Neuronal stem cell (in vitro differentiated cells): ENCODE data around the gene OLIG1.

ENCODE experiments used
- DNase-seq: peaks from one replicate; pipeline ENCODE4 v3.0.0-alpha.2; 2013; ENCODE audit warnings: low spot score
- H2AFZ ChIP-seq: one replicate; pipeline ENCODE4 v1.6.1; 2013; ENCODE audit warnings: mild to moderate bottlenecking, low read length, inconsistent platforms
- H2AK5ac ChIP-seq: 2 replicates; pipeline ENCODE4 v1.6.1; 2013; ENCODE audit warnings: low read depth, mild to moderate bottlenecking, inconsistent platforms, low read length, moderate library complexity, mixed read lengths
- H2BK120ac ChIP-seq: 2 replicates; pipeline ENCODE4 v1.6.1; 2013; ENCODE audit warnings: low read depth, mild to moderate bottlenecking, inconsistent platforms, low read length, moderate library complexity, mixed read lengths
- H2BK12ac ChIP-seq: one replicate; pipeline ENCODE4 v1.6.1; 2013; ENCODE audit warnings: low read length, inconsistent platforms
- H2BK15ac ChIP-seq: 2 replicates; pipeline ENCODE4 v1.6.1; 2013; ENCODE audit warnings: mild to moderate bottlenecking, low read length, inconsistent platforms, mixed read lengths
- H2BK5ac ChIP-seq: one replicate; pipeline ENCODE4 v1.6.1; 2013; ENCODE audit warnings: inconsistent platforms, mild to moderate bottlenecking, low read length, moderate library complexity
- H3K14ac ChIP-seq: one replicate; pipeline ENCODE4 v1.6.1; 2013; ENCODE audit warnings: low read length, inconsistent platforms
- H3K18ac ChIP-seq: 2 replicates; pipeline ENCODE4 v1.6.1; 2013; ENCODE audit warnings: low read length, inconsistent platforms
- H3K23ac ChIP-seq: 2 replicates; pipeline ENCODE4 v1.6.1; 2013; ENCODE audit warnings: low read depth, mild to moderate bottlenecking, mixed read lengths, low read length, inconsistent platforms; ENCODE audit not compliant: poor library complexity
- H3K27ac ChIP-seq: replicated peaks from 3 replicates; pipeline ENCODE4 v1.5.1; 2013; ENCODE audit warnings: low read length, inconsistent platforms
- H3K27me3 ChIP-seq, 3 experiments: 2 replicates each; pipeline ENCODE4 v1.6.1; 2013; ENCODE audit warnings: low read length in 3 of 3, mild to moderate bottlenecking in 2 of 3, inconsistent platforms in 1 of 3, low read depth in 1 of 3, mixed read lengths in 1 of 3, moderate library complexity in 1 of 3; ENCODE audit not compliant: control insufficient read depth in 3 of 3, insufficient read depth in 3 of 3
- H3K36me3 ChIP-seq, 2 donors: replicated peaks in 1 of 2; 2 replicates each; pipeline ENCODE4 v1.6.1; 2013; ENCODE audit warnings: low read length in 2 of 2; ENCODE audit not compliant: control insufficient read depth in 2 of 2, insufficient read depth in 2 of 2
- H3K4ac ChIP-seq: 2 replicates; pipeline ENCODE4 v1.6.1; 2013; ENCODE audit warnings: inconsistent platforms, mild to moderate bottlenecking, low read length, moderate library complexity
- H3K4me1 ChIP-seq, 2 donors: 1 replicate in 1 of 2; 2 replicates in 1 of 2; pipeline ENCODE4 v1.6.1; 2013; ENCODE audit warnings: low read length in 2 of 2, low read depth in 1 of 2; ENCODE audit not compliant: control insufficient read depth in 2 of 2, insufficient read depth in 1 of 2
- H3K4me2 ChIP-seq: one replicate; pipeline ENCODE4 v1.6.1; 2013; ENCODE audit warnings: mild to moderate bottlenecking, low read length, inconsistent platforms; ENCODE audit not compliant: insufficient read depth, poor library complexity, severe bottlenecking
- H3K4me3 ChIP-seq, 2 donors: 2 replicates each; pipeline ENCODE4 v1.5.1; 2013; ENCODE audit warnings: low read length in 2 of 2, mild to moderate bottlenecking in 2 of 2, inconsistent platforms in 1 of 2, moderate library complexity in 1 of 2
- H3K79me1 ChIP-seq: one replicate; pipeline ENCODE4 v1.6.1; 2013; ENCODE audit warnings: low read depth, mild to moderate bottlenecking, inconsistent platforms, low read length, moderate library complexity
- H3K9ac ChIP-seq: one replicate; pipeline ENCODE4 v1.6.1; 2013; ENCODE audit warnings: mild to moderate bottlenecking, low read depth, low read length, inconsistent platforms; ENCODE audit not compliant: poor library complexity
- H3K9me3 ChIP-seq, 2 donors: replicated peaks in 1 of 2; 2 replicates each; pipeline versions ENCODE3 to v1.6.1; 2013; ENCODE audit warnings: low read length in 2 of 2, mild to moderate bottlenecking in 2 of 2, inconsistent platforms in 1 of 2, low read depth in 1 of 2, mixed read lengths in 1 of 2, moderate library complexity in 1 of 2; ENCODE audit not compliant: control insufficient read depth in 2 of 2, insufficient read depth in 1 of 2
- H4K8ac ChIP-seq: one replicate; pipeline ENCODE4 v1.6.1; 2013; ENCODE audit warnings: low read depth, mild to moderate bottlenecking, inconsistent platforms, low read length, moderate library complexity
- H4K91ac ChIP-seq: one replicate; pipeline ENCODE4 v1.6.1; 2013; ENCODE audit warnings: low read length, low read depth, mild to moderate bottlenecking, inconsistent platforms; ENCODE audit not compliant: poor library complexity
- WGBS, 2 donors: extraction: QIAGEN DNeasy Blood & Tissue Kit; methylation state at CpG; one replicate each; pipeline ENCODE4 v1.1.7; 2013; ENCODE audit warnings: missing lambda C conversion rate in 2 of 2, mixed read lengths in 1 of 2; ENCODE audit not compliant: insufficient read length in 2 of 2, insufficient replicate concordance in 1 of 2; ENCODE audit errors: extremely low coverage in 2 of 2; 5-methylcytosine and 5-hydroxymethylcytosine counted together

The OLIG1 gene

DNA sequence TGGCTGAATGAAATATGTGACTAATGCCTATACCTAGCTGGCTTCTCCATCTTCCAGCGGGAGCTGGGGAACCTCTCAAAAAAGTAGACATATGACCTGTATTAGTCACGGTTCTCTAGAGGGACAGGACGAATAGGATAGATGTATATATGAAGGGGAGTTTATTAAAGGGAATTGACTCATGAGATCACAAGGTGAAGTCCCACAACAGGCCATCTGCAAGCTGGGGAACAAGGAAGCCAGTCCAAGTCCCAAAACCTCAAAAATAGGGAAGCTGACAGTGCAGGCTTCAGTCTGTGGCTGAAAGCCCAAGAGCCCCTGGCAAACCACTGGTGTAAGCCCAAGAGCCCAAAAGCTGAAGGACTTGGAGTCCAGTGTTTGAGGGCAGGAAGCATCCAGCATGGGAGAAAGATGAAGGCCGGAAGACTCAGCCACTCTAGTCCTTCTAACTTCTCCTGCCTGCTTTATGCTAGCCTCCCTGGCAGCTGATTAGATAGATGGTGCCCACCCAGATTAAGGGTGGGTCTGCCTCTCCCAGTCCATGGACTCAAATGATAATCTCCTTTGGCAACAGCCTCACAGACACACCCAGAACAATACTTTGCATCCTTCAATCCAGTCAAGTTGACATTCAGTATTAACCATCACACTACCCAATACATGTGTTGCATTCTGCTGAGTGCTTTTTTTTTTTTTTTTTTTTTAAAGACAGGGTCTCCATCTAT lies 19.6 kb downstream of the OLIG1 start:
- Histone ChIP-seq H3K4me2 (no peak overlapping the region), H3K9ac (no peak overlapping the region), H2BK15ac (no peak overlapping the region), H3K27ac (no peak overlapping the region), H2AFZ (no peak overlapping the region), H2BK12ac (no peak overlapping the region), H3K23ac (no peak overlapping the region), H3K4ac (no peak overlapping the region), H3K14ac (no peak overlapping the region), H3K36me3 (no peaks in the 10 kb centered on the region), H2AK5ac (no peak overlapping the region), H3K18ac (no peak overlapping the region), H3K79me1 (no peaks in the 10 kb centered on the region), H4K8ac (no peak overlapping the region), H3K4me3 (no peak overlapping the region), H2BK5ac (no peak overlapping the region), H4K91ac (no peak overlapping the region), H3K27me3 (peaks cover 0 to 42% (median 0%) of the 10 kb centered on the region in 3 experiments), H3K9me3 (no peaks in the 10 kb centered on the region), H2BK120ac (no peak overlapping the region), H3K4me1 (no peaks in the 10 kb centered on the region)
- DNase-seq = no peak
- no CpG with 5 or more reads among the region's 4 CpGs for WGBS, 2 donors

DNA sequence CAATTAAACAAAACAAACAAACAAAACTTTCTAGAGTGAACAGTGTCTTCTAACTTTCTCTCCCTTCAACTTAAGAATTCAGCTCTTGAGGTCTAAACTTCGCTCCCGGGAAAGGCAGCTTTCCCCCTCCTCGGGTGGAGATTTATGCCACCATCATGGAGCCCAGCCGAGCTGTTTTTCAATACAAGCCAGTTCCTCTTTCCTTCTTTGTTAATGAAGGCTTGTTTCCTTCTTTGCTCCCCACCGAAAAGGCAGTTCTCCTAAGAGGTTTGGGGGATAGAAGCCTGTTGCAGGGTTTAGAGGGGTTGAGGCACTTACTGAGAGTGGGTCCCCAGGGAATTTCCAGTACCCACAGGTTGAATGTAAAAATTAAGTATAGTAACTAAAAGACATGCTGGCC lies 26.5 kb downstream of the OLIG1 start:
- no CpG with 5 or more reads among the region's 5 CpGs for WGBS, 2 donors
- Histone ChIP-seq H3K4me3 (no peak overlapping the region), H3K4me2 (no peak overlapping the region), H3K14ac (no peak overlapping the region), H3K79me1 (no peaks in the 10 kb centered on the region), H2BK15ac (no peak overlapping the region), H2AK5ac (no peak overlapping the region), H3K9ac (no peak overlapping the region), H3K27ac (no peak overlapping the region), H3K9me3 (no peaks in the 10 kb centered on the region), H3K23ac (no peak overlapping the region), H2AFZ (no peak overlapping the region), H2BK5ac (no peak overlapping the region), H2BK120ac (no peak overlapping the region), H3K36me3 (no peaks in the 10 kb centered on the region), H4K8ac (no peak overlapping the region), H3K27me3 (peaks cover 0 to 48% (median 0%) of the 10 kb centered on the region in 3 experiments), H4K91ac (no peak overlapping the region), H3K18ac (no peak overlapping the region), H2BK12ac (no peak overlapping the region), H3K4ac (no peak overlapping the region), H3K4me1 (peaks cover 4 to 10% of the 10 kb centered on the region in 2 donors)
- no peak for DNase-seq

DNA sequence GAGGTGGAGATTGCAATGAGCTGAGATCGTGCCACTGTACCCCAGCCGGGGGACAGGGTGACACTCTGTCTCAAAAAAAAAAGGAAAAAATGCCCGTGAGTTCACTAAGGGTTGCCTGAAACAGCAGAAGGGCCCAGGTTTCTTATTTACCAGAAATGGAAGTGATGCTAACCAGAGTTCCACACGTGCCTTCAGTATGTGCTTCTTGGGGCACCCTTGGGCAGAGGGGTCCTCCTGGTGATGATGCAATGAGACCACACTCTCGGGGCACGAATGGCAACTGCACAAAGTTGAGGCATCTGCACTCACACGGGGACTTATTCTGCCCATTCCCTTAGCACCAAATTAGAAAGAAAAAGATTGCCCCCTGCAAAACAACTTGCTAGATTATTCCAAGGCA lies 29.2 kb downstream of the OLIG1 start:
- WGBS, 2 donors = no CpG with 5 or more reads among the region's 7 CpGs
- Histone ChIP-seq H2BK12ac (no peak overlapping the region), H3K4me1 (peaks cover 6 to 17% of the 10 kb centered on the region in 2 donors), H3K27me3 (peaks cover 0 to 55% (median 4%) of the 10 kb centered on the region in 3 experiments), H3K4ac (no peak overlapping the region), H2BK5ac (no peak overlapping the region), H3K9ac (no peak overlapping the region), H3K79me1 (no peaks in the 10 kb centered on the region), H3K36me3 (no peaks in the 10 kb centered on the region), H3K4me3 (no peak overlapping the region), H3K14ac (no peak overlapping the region), H4K91ac (no peak overlapping the region), H2BK15ac (no peak overlapping the region), H4K8ac (no peak overlapping the region), H3K18ac (no peak overlapping the region), H3K27ac (no peak overlapping the region), H2AFZ (no peak overlapping the region), H3K23ac (no peak overlapping the region), H3K9me3 (peaks cover 1 to 7% of the 10 kb centered on the region in 2 donors), H2BK120ac (no peak overlapping the region), H3K4me2 (no peak overlapping the region), H2AK5ac (no peak overlapping the region)
- no peak for DNase-seq

DNA sequence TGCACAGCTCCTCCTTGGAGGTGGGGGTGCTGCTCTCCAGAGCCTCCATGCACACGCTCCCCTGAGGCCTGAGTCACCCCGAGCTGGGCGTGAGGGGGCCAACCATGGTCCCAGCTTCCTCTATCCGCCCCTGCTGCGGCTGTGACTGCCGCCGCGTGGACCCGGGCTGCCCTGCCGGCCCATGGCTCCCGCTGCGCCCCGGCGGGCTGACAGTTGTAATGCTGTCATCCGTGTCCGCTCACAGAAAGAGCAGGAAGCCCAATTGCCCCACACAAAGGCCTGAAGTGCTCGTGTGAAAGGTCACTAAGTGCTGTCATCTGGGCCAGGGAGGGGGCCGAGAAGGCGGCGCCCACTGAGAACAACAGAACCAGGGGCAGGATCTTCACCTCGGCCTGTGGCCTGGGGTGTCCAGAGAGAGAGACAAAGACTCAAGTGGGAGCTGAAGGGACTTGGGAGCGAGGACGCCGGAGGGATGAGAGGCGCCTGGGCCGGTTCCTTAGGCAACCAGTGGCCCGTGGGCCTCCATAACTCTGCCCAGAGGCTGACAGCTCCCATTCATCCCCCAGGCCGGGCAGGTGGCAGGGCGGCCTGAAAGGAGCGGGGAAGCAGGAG lies 31.5 kb downstream of the OLIG1 start:
- no peaks in the 10 kb centered on the region for H3K79me1 ChIP-seq
- peaks cover 0 to 62% (median 21%) of the 10 kb centered on the region in 3 experiments for H3K27me3 ChIP-seq
- H2BK5ac ChIP-seq = no peak overlapping the region
- H4K91ac ChIP-seq = no peak overlapping the region
- no peak overlapping the region for H2BK12ac ChIP-seq
- peak overlapping the region; percentile 10 for H3K23ac ChIP-seq
- no peak overlapping the region for H3K9ac ChIP-seq
- H4K8ac ChIP-seq = no peak overlapping the region
- peak overlapping the region; percentile 29 for H3K4ac ChIP-seq
- H3K4me1 ChIP-seq = peaks cover 6 to 12% of the 10 kb centered on the region in 2 donors
- no peak for DNase-seq
- no peak overlapping the region for H3K4me3 ChIP-seq
- no peak overlapping the region for H2AFZ ChIP-seq
- peak overlapping the region; percentile 59 for H3K18ac ChIP-seq
- no peak overlapping the region for H3K4me2 ChIP-seq
- H2BK15ac ChIP-seq = no peak overlapping the region
- WGBS, 2 donors = no CpG with 5 or more reads among the region's 30 CpGs
- H3K9me3 ChIP-seq = peaks cover 5 to 13% of the 10 kb centered on the region in 2 donors
- H2AK5ac ChIP-seq = peak overlapping the region; percentile 20
- no peak overlapping the region for H2BK120ac ChIP-seq
- H3K14ac ChIP-seq = no peak overlapping the region
- no peaks in the 10 kb centered on the region for H3K36me3 ChIP-seq
- H3K27ac ChIP-seq = no peak overlapping the region
